ENCODE measurements around the gene MAGOHB.
"Not testable (repeated sequence)": the region's sequence is repeated elsewhere in the genome, so short reads cannot be mapped to it uniquely, and the experiment has no call there.

Gene MAGOHB

GRCh38 chr12:10613349-10614055 lies at the start of gene MAGOHB:
MAGOHB (minus strand) TSS chr12:10613609; CDS start chr12:10613532, 77 bp downstream.
- H3K4me1 Mint-ChIP-seq (ENCODE audit: low read depth) = peaks cover 37% of the 10 kb centered on the region
- H3K9me3 Mint-ChIP-seq = no peaks in the 10 kb centered on the region
- peaks cover 18% of the 10 kb centered on the region for H3K27me3 Mint-ChIP-seq (ENCODE audit: low read depth)
- peak within 1 kb of the TSS; percentile 99 for H3K4me3 Mint-ChIP-seq
- H3K27ac Mint-ChIP-seq = peak within 1 kb of the TSS; percentile 100
- H3K36me3 Mint-ChIP-seq (ENCODE audit: low read depth) = peaks cover 23% of the 10 kb centered on the region

DNA sequence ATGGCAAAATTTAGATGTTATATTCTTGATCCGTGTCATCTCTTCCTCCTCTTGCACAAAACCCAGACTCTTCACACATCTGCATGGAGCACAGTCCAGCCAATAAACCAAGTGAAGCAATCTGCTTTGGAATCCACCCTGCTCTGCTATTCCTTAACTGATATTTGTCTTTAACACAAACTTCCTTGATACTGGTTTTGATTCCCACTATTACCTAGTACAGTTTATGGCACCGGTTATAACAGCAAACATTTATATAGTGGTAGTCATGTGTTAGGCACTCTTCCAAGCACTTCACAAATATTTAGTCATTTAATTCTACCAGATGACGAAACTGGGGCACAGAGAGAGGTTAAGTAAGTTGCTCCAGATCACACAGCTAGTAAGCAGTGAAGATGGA lies 47.9 kb upstream of the MAGOHB start:
- H3K27me3 Mint-ChIP-seq (ENCODE audit: low read depth) = peaks cover 55% of the 10 kb centered on the region
- no peak overlapping the region for H3K27ac Mint-ChIP-seq
- H3K4me3 Mint-ChIP-seq = no peak overlapping the region
- no peaks in the 10 kb centered on the region for H3K4me1 Mint-ChIP-seq (ENCODE audit: low read depth)
- H3K9me3 Mint-ChIP-seq = peaks cover 8% of the 10 kb centered on the region
- H3K36me3 Mint-ChIP-seq (ENCODE audit: low read depth) = no peaks in the 10 kb centered on the region

DNA sequence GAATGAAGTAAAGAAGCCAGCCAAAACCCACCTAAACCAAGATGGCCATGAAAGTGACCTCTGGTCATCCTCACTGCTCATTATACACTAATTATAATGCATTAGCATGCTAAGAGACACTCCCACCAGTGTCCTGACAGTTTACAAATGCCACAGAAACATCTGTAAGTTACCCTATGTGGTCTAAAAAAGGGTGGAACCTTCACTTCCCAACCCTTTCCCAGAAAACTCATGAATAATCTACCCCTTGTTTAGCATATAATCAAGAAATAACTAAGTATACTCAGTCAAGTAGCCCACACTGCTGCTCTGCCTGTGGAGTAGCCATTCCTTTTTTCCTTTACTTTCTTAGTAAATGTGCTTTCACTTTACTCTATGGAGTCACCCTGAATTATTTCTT lies 40.6 kb upstream of the MAGOHB start:
- Mint-ChIP-seq H3K9me3 (peaks cover 8% of the 10 kb centered on the region), H3K36me3 (ENCODE audit: low read depth) (no peaks in the 10 kb centered on the region), H3K4me1 (ENCODE audit: low read depth) (no peaks in the 10 kb centered on the region), H3K4me3 (no peak overlapping the region), H3K27ac (no peak overlapping the region), H3K27me3 (ENCODE audit: low read depth) (peaks cover 27% of the 10 kb centered on the region)

DNA sequence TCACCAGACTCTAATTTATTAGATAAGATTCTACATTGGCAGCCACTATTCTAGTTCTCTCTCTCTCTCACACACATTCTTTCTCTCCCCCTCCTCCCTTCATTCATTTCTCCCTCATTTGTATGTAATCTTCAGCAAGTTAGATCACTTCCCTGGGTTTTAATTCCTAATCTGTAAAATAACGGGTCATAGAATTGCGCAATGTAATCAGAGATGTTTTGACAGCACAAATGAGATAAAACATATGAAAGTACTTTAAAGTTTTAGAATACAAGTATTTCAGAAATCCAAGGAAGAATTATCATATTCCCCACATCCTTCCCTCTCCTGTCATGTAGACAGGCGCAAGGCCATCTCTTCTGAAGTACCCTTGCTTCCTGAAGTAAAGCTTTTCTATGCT lies 38.8 kb upstream of the MAGOHB start:
- H3K27me3 Mint-ChIP-seq (ENCODE audit: low read depth) = peaks cover 17% of the 10 kb centered on the region
- H3K4me1 Mint-ChIP-seq (ENCODE audit: low read depth) = no peaks in the 10 kb centered on the region
- no peak overlapping the region for H3K4me3 Mint-ChIP-seq
- no peak overlapping the region for H3K27ac Mint-ChIP-seq
- peaks cover 14% of the 10 kb centered on the region for H3K9me3 Mint-ChIP-seq
- peaks cover 1% of the 10 kb centered on the region for H3K36me3 Mint-ChIP-seq (ENCODE audit: low read depth)

- not testable (repeated sequence) for H3K27me3 Mint-ChIP-seq (ENCODE audit: low read depth); H3K36me3 Mint-ChIP-seq (ENCODE audit: low read depth); H3K4me3 Mint-ChIP-seq; H3K27ac Mint-ChIP-seq; H3K4me1 Mint-ChIP-seq (ENCODE audit: low read depth)
- peaks cover 31% of the 10 kb centered on the region for H3K9me3 Mint-ChIP-seq
These were observed 33.2 kb upstream of the MAGOHB start for GRCh38 chr12:10646576-10646975.

GRCh38 chr12:10645910-10646309 lies 32.5 kb upstream of the MAGOHB start:
- peaks cover 31% of the 10 kb centered on the region for H3K9me3 Mint-ChIP-seq
- no peaks in the 10 kb centered on the region for H3K4me1 Mint-ChIP-seq (ENCODE audit: low read depth)
- peaks cover 1% of the 10 kb centered on the region for H3K36me3 Mint-ChIP-seq (ENCODE audit: low read depth)
- H3K27ac Mint-ChIP-seq = no peak overlapping the region
- H3K27me3 Mint-ChIP-seq (ENCODE audit: low read depth) = peaks cover 8% of the 10 kb centered on the region
- no peak overlapping the region for H3K4me3 Mint-ChIP-seq

GRCh38 chr12:10641735-10642500 lies 28.5 kb upstream of the MAGOHB start:
- no peak overlapping the region for H3K27ac Mint-ChIP-seq
- peaks cover 21% of the 10 kb centered on the region for H3K9me3 Mint-ChIP-seq
- H3K36me3 Mint-ChIP-seq (ENCODE audit: low read depth) = no peaks in the 10 kb centered on the region
- H3K27me3 Mint-ChIP-seq (ENCODE audit: low read depth) = peaks cover 8% of the 10 kb centered on the region
- no peaks in the 10 kb centered on the region for H3K4me1 Mint-ChIP-seq (ENCODE audit: low read depth)
- H3K4me3 Mint-ChIP-seq = no peak overlapping the region

DNA sequence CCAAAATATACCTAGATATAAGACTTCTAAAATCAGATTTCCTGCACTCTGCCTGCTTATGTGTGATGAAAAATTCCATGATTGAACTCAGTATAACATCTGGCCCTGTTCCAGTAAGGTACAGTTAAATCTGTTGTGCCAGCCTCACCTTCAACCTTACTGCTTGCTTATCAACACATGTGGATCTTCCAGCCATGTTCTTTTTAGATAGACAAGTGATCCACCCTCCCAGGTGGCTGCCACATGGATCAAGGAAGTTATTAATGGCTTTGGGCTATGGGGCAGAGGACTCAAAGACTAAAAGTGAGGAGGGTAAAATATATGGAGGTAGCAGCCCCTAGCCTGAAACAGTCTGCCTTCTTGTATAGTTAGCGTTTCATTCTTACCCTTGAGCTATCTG lies 25.3 kb upstream of the MAGOHB start:
- Mint-ChIP-seq H3K9me3 (no peaks in the 10 kb centered on the region), H3K27me3 (ENCODE audit: low read depth) (peaks cover 11% of the 10 kb centered on the region), H3K4me3 (no peak overlapping the region), H3K4me1 (ENCODE audit: low read depth) (no peaks in the 10 kb centered on the region), H3K27ac (no peak overlapping the region), H3K36me3 (ENCODE audit: low read depth) (no peaks in the 10 kb centered on the region)

DNA sequence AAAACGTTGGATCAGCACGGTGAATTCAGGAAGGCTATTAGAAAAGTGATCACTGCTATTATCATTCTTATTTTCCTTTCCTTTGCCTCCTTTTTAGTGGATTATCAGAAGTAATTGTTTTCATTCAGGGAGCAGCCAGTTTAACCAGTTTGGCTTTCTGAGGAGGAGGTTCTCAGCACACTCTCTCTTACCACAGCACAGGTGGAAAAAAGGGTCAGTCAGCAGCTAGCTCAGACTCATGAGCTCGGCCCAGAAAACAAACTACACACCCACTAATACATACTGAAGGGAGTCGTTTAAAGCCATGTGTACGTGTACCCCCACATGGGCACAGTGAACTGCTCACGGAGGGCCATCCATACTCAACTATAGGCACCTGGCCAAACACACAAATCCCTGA lies 23.2 kb upstream of the MAGOHB start:
- Mint-ChIP-seq H3K27me3 (ENCODE audit: low read depth) (peaks cover 11% of the 10 kb centered on the region), H3K36me3 (ENCODE audit: low read depth) (no peaks in the 10 kb centered on the region), H3K9me3 (no peaks in the 10 kb centered on the region), H3K4me3 (no peak overlapping the region), H3K27ac (no peak overlapping the region), H3K4me1 (ENCODE audit: low read depth) (no peaks in the 10 kb centered on the region)

GRCh38 chr12:10636124-10636523 lies 22.7 kb upstream of the MAGOHB start:
- Mint-ChIP-seq H3K9me3 (no peaks in the 10 kb centered on the region), H3K27me3 (ENCODE audit: low read depth) (peaks cover 11% of the 10 kb centered on the region), H3K27ac (no peak overlapping the region), H3K4me1 (ENCODE audit: low read depth) (no peaks in the 10 kb centered on the region), H3K4me3 (no peak overlapping the region), H3K36me3 (ENCODE audit: low read depth) (no peaks in the 10 kb centered on the region)

DNA sequence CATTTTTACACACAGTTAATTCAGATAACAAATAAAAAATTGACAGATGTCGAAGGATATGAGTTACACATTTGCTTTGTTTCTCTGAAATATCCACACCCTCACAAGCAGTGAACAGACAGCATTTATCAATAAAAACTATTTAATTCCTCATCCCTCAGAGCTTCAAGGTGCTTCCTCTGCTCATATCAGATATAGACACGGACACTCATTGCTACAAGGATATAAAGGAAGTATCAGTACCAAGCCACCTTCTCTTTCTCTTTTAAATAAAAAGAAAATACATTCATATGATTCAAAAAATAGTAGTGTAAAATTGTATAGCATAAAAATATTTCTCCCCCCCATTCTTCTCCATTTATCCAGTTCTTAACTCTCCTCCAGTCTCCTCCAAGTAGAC lies 21.9 kb upstream of the MAGOHB start:
- Mint-ChIP-seq H3K27ac (no peak overlapping the region), H3K4me3 (no peak overlapping the region), H3K4me1 (ENCODE audit: low read depth) (no peaks in the 10 kb centered on the region), H3K36me3 (ENCODE audit: low read depth) (no peaks in the 10 kb centered on the region), H3K27me3 (ENCODE audit: low read depth) (peaks cover 11% of the 10 kb centered on the region), H3K9me3 (no peaks in the 10 kb centered on the region)

DNA sequence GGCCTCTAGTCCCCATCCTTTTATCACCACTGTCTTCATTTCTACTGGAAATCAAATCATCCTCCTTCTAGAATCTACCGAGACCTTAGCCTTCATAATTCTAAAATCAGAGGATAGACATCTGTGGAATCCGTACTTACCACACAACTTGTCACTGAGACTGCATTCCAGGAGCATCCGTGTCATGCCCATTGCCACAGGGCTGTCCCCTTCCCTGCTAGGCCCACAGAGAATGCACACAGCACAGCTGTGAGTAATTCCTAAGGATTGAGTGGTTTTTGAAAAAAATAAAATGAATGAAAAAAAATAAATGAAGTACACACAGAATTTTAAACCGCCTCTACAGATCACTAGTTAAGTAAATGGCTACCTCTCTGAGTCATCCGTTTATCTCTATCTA lies 21.0 kb upstream of the MAGOHB start:
- Mint-ChIP-seq H3K9me3 (no peaks in the 10 kb centered on the region), H3K4me1 (ENCODE audit: low read depth) (no peaks in the 10 kb centered on the region), H3K36me3 (ENCODE audit: low read depth) (no peaks in the 10 kb centered on the region), H3K27ac (no peak overlapping the region), H3K27me3 (ENCODE audit: low read depth) (peaks cover 17% of the 10 kb centered on the region), H3K4me3 (no peak overlapping the region)

DNA sequence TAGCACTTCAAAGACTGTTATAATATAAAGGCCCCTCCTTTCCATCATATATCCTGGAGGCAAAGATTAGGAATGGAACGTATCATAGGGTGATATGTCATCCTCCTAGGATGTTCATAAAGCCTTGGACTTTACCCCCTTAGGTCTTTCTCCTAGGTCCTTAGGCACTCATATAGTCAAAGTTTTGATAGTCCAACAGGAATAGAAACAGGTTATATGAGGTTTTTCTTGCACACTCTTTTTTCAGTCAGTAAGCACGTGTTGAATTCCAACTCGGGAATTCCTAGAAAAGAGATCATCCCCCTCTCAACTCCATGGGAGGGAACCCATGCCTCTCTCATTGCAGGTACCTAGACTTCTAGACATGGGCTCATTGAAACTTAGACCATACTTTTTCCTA lies 20.1 kb upstream of the MAGOHB start:
- H3K27me3 Mint-ChIP-seq (ENCODE audit: low read depth) = peaks cover 18% of the 10 kb centered on the region
- H3K4me3 Mint-ChIP-seq = no peak overlapping the region
- no peaks in the 10 kb centered on the region for H3K4me1 Mint-ChIP-seq (ENCODE audit: low read depth)
- no peaks in the 10 kb centered on the region for H3K9me3 Mint-ChIP-seq
- no peak overlapping the region for H3K27ac Mint-ChIP-seq
- no peaks in the 10 kb centered on the region for H3K36me3 Mint-ChIP-seq (ENCODE audit: low read depth)

- H3K27ac Mint-ChIP-seq = no peak overlapping the region
- H3K27me3 Mint-ChIP-seq (ENCODE audit: low read depth) = peaks cover 22% of the 10 kb centered on the region
- no peak overlapping the region for H3K4me3 Mint-ChIP-seq
- no peaks in the 10 kb centered on the region for H3K36me3 Mint-ChIP-seq (ENCODE audit: low read depth)
- H3K4me1 Mint-ChIP-seq (ENCODE audit: low read depth) = no peaks in the 10 kb centered on the region
- no peaks in the 10 kb centered on the region for H3K9me3 Mint-ChIP-seq
These were observed 18.8 kb upstream of the MAGOHB start for GRCh38 chr12:10632226-10632625.

GRCh38 chr12:10624605-10625004 lies 11.2 kb upstream of the MAGOHB start:
- Mint-ChIP-seq H3K4me3 (no peak overlapping the region), H3K4me1 (ENCODE audit: low read depth) (no peaks in the 10 kb centered on the region), H3K27ac (no peak overlapping the region), H3K9me3 (no peaks in the 10 kb centered on the region), H3K36me3 (ENCODE audit: low read depth) (no peaks in the 10 kb centered on the region), H3K27me3 (ENCODE audit: low read depth) (peaks cover 33% of the 10 kb centered on the region)
